Measurements from ENCODE around the gene SLC24A4. TPM values are rescaled to one million over a fixed set of nuclear protein-coding genes. Genes with fewer than 3 reads are reported as not detected.
"Not testable (repeated sequence)": the region's sequence is repeated elsewhere in the genome, so short reads cannot be mapped to it uniquely, and the experiment has no call there.

The SLC24A4 gene
- polyA plus RNA-seq, 12 donors: 1.2 to 5.9 (median 3.1) TPM; not detected in 1

GRCh38 chr14:92400579-92401444 lies 77.8 kb downstream of the SLC24A4 start:
- DNase-seq: no peak

DNA sequence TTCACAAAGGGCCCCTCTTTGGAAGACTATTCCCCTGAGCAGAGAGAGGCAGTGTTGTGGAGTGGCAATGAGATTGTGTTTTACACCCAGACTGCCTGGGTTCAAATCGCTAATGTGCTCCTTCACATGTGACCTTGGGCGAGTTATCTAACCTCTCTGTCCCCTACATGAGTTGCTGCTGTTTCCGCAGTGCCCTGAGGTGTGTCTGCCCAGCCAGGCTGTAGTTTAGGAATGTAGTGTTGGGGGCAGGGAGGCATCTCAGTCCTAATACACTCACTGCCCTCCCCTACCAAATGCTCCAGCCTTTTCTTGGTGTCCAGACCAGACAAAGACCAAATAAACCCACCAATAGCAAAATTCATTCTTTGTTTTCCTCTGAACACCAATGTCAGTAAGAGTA lies 78.6 kb downstream of the SLC24A4 start:
- no peak for DNase-seq

- DNase-seq: not testable (repeated sequence)
Measured at GRCh38 chr14:92402500-92402899, 79.5 kb downstream of the SLC24A4 start.

DNA sequence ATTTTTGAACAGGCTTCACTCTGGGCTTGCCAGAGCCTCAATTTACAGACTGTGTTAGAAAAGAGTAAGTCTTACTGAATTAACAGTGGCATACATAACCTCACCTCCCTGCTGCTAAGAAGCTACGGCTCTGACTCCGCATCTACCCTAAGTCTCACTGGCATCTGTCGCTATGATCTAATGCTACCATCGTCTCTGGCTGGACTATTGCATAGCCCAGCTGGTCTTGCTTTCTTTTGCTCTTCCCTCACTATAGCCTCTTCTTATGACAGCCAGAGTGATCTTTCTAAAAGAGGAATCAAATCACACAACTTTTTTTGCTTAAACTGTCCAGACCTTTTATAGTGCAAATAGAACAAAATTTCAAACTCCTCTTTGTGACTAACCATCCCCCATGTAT lies 81.1 kb downstream of the SLC24A4 start:
- DNase-seq: no peak

DNA sequence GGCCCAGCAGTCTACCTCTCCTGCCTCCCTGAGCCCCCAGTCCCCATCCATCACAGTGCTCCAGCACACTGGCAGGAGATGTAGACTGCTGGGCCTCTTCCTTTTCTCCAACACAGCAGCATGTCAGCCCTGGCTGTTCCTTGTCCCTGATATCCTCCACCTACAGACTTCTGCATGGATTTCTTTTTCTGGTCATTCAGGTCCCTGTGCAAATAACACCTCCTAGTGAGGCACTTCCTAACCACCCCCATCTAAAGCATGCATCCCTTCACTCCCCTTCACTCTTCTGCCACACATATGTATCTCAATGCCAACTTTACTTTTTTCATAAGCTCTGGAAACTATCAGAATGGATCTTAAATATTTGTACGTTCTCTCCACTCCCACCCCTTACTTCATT lies 81.5 kb downstream of the SLC24A4 start:
- no peak for DNase-seq

DNA sequence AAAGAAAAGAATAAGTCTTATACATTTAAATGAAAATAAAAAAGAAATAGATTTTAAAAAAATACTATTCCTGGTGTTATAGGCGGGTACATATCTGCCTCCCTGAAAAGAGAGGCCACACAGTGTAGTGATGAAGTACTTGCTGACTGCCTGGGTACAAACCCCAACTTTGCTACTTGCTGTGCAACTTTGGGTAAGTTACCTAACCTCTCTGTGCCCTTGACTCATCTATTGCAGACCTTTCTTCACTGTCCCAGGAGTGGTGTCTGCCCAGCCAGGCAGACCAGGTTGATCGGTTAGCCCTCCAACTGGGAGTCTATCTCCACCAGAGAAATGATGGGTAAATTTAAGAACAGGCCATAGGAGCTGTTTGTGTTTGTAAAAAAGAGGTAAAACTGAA lies 82.0 kb downstream of the SLC24A4 start:
- DNase-seq: no peak

GRCh38 chr14:92407410-92407809 lies 84.4 kb downstream of the SLC24A4 start:
- DNase-seq: no peak

DNA sequence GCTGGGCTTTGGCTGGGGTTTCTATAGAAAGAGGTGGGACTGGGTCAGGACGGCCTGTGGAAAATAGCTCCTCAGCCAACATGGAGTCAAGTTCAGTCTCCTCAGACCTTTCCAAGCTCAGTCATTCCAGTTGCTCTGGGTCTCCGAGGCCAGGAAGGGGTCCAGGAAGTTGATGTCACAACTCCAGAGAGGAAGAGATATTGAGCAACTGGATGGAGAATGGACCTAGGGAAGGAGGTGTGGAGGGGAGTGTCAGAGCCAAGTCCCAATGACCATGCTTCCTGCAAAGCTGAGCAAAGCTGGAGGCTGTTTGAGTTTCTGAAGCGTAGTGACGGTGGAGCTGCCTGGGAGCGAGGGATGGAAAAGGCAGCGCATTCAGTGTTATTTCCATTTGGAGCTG lies 86.1 kb downstream of the SLC24A4 start:
- DNase-seq: peak; percentile 96

DNA sequence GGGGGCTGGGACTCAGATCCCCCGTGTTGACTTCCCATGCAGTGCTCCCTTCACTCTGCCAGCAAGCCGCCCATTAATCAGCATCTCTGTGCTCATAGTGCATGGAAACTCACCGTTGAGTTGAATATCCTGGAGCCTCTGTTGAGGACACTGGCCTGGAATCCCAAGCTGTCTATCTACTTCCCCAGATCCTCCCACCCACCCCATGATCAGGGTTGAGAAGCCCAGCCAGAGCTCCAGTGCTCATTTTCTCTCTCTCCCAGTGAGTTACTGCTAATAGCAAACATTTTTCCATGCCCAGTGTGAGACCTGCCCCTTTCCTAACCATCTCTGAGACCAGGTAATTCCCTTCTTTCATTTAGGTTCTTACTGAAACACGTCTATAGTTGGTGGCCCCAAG lies 88.2 kb downstream of the SLC24A4 start:
- DNase-seq: no peak

GRCh38 chr14:92411941-92412340 lies 89.0 kb downstream of the SLC24A4 start:
- DNase-seq: no peak

DNA sequence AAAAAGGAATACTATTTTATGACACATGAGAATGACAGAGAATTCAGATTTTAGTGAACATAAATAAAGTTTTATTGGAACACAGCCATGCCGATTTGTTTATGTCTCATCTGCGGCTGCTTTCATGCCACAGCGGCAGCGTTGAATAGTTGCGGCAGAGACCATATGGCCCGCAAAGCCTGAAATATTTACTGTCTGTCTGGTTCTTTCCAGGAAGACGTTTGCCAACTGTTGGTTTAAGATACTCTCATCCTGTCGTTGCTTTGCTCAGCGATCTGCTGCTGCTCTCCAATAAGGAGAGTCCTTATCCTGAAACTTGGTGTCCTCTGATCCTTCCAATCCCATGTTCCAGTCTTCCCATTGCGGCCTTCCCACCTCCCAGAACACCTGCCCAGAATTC lies 89.9 kb downstream of the SLC24A4 start:
- DNase-seq: no peak

GRCh38 chr14:92413379-92413778 lies 90.4 kb downstream of the SLC24A4 start:
- peak; percentile 48 for DNase-seq

- DNase-seq: peak; percentile 65
Measured at GRCh38 chr14:92414690-92415445, 91.9 kb downstream of the SLC24A4 start.

- DNase-seq: no peak
Measured at GRCh38 chr14:92415969-92416368, 93.0 kb downstream of the SLC24A4 start.

- DNase-seq: peak; percentile 63
Measured at GRCh38 chr14:92416544-92416943, 93.6 kb downstream of the SLC24A4 start.

DNA sequence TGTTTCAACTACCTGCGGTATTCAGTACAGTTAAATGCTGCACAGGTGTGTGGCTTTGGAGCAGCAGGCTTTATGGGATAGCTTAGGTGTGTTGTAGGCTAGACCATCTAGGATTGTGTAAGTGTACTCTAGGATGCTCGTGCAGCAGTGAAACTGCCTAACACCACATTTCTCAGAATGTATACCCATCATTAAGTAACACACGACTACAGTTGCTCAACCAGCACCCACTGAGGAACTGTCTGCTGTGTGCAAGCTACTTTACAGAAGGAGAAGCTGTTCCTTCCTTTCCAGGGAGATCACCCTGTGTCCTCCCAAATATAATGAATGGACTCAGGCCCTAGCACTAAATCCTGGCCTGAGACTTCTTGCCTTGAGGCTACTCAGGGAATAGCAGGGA lies 94.8 kb downstream of the SLC24A4 start:
- DNase-seq: no peak

- DNase-seq: no peak
Measured at GRCh38 chr14:92421751-92422150, 98.8 kb downstream of the SLC24A4 start.

GRCh38 chr14:92425101-92425500 lies 102.1 kb downstream of the SLC24A4 start:
- no peak for DNase-seq

- DNase-seq: peak; percentile 53
Measured at GRCh38 chr14:92426237-92426636, 103.3 kb downstream of the SLC24A4 start.

DNA sequence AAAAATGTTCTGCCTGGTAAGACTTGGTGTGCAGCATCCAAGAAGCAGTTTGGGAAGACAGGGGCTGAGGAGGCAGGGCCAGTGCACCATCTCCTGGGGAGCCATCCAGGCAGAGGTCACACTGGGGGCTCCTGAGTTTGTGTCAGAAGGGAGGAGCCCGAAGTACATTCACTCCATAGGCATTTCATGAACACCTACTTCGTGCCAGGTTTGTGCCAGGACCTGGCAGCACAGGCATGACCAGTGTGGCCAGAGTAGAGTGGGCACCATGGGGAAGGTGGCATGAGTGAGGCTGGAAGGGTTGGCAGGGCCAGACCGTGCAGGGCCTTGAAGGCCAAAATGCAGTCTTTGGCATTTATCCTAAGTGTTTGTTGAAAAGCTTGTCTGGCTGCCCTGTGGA lies 104.1 kb downstream of the SLC24A4 start:
- no peak for DNase-seq

GRCh38 chr14:92430686-92431085 lies 107.7 kb downstream of the SLC24A4 start:
- no peak for DNase-seq

DNA sequence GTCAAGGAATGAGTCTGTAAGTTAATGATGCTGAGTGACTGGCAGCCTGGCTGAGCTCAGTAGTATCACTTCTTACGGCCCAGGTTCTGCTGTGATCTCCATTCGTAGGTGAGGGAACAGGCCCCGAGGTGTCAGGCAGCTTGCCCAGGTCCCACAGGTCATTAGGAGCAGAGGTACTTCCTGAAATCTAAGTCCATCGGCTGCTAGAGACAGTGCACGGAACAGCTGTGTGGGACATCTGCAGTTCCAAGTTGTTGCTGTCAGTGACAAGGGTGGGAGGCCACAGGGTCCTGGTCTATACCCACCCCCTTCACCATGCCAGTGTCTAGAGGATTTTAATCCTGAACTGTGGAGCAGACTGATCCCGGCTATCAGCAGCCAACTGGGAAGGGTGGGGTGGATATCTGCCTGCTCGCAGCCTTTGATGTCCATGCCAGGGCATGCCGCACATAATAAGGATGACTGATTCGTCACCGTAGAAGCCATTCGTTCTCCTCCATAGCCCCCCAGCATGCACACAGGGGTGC lies 108.3 kb downstream of the SLC24A4 start:
- no peak for DNase-seq

GRCh38 chr14:92433407-92433806 lies 110.4 kb downstream of the SLC24A4 start:
- no peak for DNase-seq
